Neural cell (in vitro differentiated cells): Measurements from ENCODE around the gene GET3.

Experiments used
- EP300 ChIP-seq: fragments of 450-650 bp; conservative IDR thresholded peaks from 2 replicates; pipeline ENCODE4 v1.6.1; 2014; ENCODE audit warnings: antibody characterized with exemption, mild to moderate bottlenecking, moderate library complexity; ENCODE audit not compliant: poor library complexity, severe bottlenecking
- EZH2 ChIP-seq: fragments of 200-600, 300-800 bp; shearing (Covaris generic), sonication (generic); IDR thresholded peaks from 2 replicates; pipeline ENCODE4 v1.6.1; 2014; ENCODE audit warnings: antibody characterized with exemption, low read length, borderline replicate concordance, mild to moderate bottlenecking; ENCODE audit not compliant: insufficient read depth, poor library complexity, severe bottlenecking
- MXI1 ChIP-seq: fragments of 450-650 bp; conservative IDR thresholded peaks from 2 replicates; pipeline ENCODE4 v1.6.1; 2014; ENCODE audit warnings: antibody characterized with exemption, mild to moderate bottlenecking; ENCODE audit not compliant: poor library complexity, severe bottlenecking
- POLR2AphosphoS5 ChIP-seq: IDR thresholded peaks from 2 replicates; pipeline ENCODE4 v1.6.1; 2012
- RAD21 ChIP-seq: fragments of 450-650 bp; conservative IDR thresholded peaks from 2 replicates; pipeline ENCODE4 v1.6.1; 2014; ENCODE audit warnings: antibody characterized with exemption, mild to moderate bottlenecking, moderate library complexity
- SMC3 ChIP-seq: fragments of 450-650 bp; conservative IDR thresholded peaks from 2 replicates; pipeline ENCODE4 v1.6.1; 2014; ENCODE audit warnings: antibody characterized with exemption, mild to moderate bottlenecking, moderate library complexity; ENCODE audit not compliant: poor library complexity
- TAF1 ChIP-seq: IDR thresholded peaks from 2 replicates; pipeline ENCODE4 v1.6.1; 2012; ENCODE audit warnings: low read depth
- TF ChIP-seq, protein P1 (sequence below): fragments of 450-650 bp; IDR thresholded peaks from 2 replicates; pipeline ENCODE4 v1.5.1; 2014; ENCODE audit warnings: antibody characterized with exemption, mild to moderate bottlenecking, moderate library complexity; ENCODE audit not compliant: poor library complexity, severe bottlenecking

DNA sequence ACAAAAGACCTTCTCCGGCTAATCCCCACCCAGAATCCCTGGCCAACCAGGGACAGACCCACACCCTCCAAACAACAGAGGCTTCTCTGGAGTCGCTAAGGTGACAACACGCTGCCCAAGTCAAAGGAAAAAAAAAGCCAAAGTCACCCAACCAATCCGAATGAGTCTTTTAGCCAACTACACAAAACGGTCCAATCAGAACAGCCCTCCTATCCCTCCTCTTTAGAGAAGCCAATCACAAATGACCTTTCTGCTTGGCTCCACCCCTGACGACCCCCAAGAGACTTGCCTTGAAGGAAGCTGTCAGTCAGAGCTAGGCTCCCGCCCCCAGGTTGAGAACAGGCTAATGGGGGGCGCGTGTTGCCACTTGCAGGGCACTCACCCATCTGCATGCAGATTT is 34.3 kb upstream of the GET3 start:
- TF ChIP-seq, protein P1, sequence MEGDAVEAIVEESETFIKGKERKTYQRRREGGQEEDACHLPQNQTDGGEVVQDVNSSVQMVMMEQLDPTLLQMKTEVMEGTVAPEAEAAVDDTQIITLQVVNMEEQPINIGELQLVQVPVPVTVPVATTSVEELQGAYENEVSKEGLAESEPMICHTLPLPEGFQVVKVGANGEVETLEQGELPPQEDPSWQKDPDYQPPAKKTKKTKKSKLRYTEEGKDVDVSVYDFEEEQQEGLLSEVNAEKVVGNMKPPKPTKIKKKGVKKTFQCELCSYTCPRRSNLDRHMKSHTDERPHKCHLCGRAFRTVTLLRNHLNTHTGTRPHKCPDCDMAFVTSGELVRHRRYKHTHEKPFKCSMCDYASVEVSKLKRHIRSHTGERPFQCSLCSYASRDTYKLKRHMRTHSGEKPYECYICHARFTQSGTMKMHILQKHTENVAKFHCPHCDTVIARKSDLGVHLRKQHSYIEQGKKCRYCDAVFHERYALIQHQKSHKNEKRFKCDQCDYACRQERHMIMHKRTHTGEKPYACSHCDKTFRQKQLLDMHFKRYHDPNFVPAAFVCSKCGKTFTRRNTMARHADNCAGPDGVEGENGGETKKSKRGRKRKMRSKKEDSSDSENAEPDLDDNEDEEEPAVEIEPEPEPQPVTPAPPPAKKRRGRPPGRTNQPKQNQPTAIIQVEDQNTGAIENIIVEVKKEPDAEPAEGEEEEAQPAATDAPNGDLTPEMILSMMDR: no peak
- no peak for TF ChIP-seq POLR2AphosphoS5
- no peak for TF ChIP-seq SMC3
- no peak for TF ChIP-seq TAF1
- TF ChIP-seq MXI1: no peak
- TF ChIP-seq RAD21: no peak
- no peak for TF ChIP-seq EZH2
- TF ChIP-seq EP300: no peak
